AG04450 (cell line): ENCODE data around the gene ARCN1. TPM values are rescaled to one million over a fixed set of nuclear protein-coding genes. Genes with fewer than 3 reads are reported as not detected.

ENCODE experiments used
- CTCF ChIA-PET: fragments of 300-600, 350-600 bp; formaldehyde crosslinking; extraction: SDS; loops from one replicate; lab custom pipeline; 2022; ENCODE audit warnings: antibody characterized with exemption, inconsistent platforms; lab: Charles Lee
- POLR2A ChIA-PET: fragments of 350-600 bp; formaldehyde crosslinking; extraction: SDS; loops from one replicate; lab custom pipeline; 2021; ENCODE audit warnings: antibody characterized with exemption, inconsistent platforms; lab: Yijun Ruan, JAX
- DNase-seq: peaks from one replicate; pipeline ENCODE4 v3.0.0-alpha.2; 2011; ENCODE audit warnings: low read depth, low spot score
- H3K27ac ChIP-seq: one replicate; pipeline ENCODE4 v1.5.1; 2012; ENCODE audit warnings: low read depth, low read length, control low read depth
- H3K27me3 ChIP-seq: one replicate; pipeline ENCODE4 v1.6.0; 2012; ENCODE audit warnings: low read length; ENCODE audit not compliant: control insufficient read depth, insufficient read depth
- H3K4me3 ChIP-seq: 2 replicates; pipeline ENCODE4 v1.5.1; 2011; ENCODE audit warnings: mild to moderate bottlenecking, low read depth, low read length, control low read depth
- H3K9me3 ChIP-seq: 2 replicates; pipeline ENCODE4 v1.5.1; 2012; ENCODE audit warnings: low read length; ENCODE audit not compliant: control insufficient read depth, insufficient read depth
- polyA plus RNA-seq: library from polyadenylated mRNA; depleted of rRNA; stranded (reverse); fragments of >200 nt; gene quantifications from 2 replicates; pipeline ENCODE4 v1.2.3, GENCODE V29; 2011
- TF ChIP-seq, protein P1 (sequence below): IDR thresholded peaks from 2 replicates; pipeline ENCODE4 v1.5.1; 2011; ENCODE audit warnings: low read depth, low read length, control low read depth, inconsistent platforms

ARCN1 gene
- polyA plus RNA-seq, 1 experiment, result 387 TPM

DNA sequence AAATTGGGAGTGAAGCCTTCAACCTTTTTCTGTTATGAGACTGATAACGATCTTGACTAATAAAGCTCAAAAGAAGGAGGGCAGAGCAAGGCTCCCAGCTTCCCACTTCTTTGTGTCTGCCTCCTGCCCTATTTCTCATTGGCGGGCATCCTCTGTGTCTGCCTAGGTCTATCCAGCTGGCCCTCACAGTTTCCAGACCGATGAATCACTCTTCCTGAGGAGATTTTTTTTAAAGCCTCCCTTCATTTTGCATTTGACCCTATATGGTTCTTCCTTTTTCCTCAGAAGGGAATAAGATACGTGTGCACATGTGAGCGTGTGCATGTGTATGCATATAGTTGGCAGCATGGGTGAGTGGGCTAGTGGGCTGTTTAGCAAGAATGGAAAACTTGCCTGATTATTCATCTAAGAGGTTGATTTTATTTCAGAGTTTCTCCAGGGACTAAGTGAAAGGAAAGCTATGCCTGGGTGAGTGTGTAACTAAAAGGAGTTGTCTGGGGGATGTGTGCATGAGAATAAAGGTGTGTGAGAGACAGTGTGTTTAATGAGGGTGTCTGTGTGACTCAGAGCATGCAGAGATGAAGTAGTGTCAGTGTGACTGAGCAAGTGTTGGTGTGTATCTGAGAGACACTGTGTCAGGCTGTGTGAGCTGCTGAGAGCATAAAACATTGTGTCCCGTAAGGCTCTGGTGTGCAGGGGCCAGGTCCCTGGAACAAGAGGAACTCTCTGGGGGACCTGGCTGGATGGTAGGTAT is 47.4 kb downstream of the ARCN1 start:
- H3K4me3 ChIP-seq, result peak overlapping the region; percentile 8
- DNase-seq, result peak; percentile 93
- H3K27me3 ChIP-seq, result no peaks in the 10 kb centered on the region
- TF ChIP-seq, protein P1, sequence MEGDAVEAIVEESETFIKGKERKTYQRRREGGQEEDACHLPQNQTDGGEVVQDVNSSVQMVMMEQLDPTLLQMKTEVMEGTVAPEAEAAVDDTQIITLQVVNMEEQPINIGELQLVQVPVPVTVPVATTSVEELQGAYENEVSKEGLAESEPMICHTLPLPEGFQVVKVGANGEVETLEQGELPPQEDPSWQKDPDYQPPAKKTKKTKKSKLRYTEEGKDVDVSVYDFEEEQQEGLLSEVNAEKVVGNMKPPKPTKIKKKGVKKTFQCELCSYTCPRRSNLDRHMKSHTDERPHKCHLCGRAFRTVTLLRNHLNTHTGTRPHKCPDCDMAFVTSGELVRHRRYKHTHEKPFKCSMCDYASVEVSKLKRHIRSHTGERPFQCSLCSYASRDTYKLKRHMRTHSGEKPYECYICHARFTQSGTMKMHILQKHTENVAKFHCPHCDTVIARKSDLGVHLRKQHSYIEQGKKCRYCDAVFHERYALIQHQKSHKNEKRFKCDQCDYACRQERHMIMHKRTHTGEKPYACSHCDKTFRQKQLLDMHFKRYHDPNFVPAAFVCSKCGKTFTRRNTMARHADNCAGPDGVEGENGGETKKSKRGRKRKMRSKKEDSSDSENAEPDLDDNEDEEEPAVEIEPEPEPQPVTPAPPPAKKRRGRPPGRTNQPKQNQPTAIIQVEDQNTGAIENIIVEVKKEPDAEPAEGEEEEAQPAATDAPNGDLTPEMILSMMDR, result no peak
- CTCF ChIA-PET, result interaction anchor here (0.6 to 1.9 kb wide), 4 partner anchors 9 to 421 kb away, joined by 3 to 11 read pairs (median 4); partner anchors contain the start of gene PHLDB1
- peak overlapping the region; percentile 99 for H3K27ac ChIP-seq
- H3K9me3 ChIP-seq, result no peaks in the 10 kb centered on the region
- POLR2A ChIA-PET, result interaction anchor here (1.1 to 7.8 kb wide), 4 partner anchors 13 to 183 kb away, joined by 3 to 140 read pairs (median 29); partner anchors contain the start of genes ARCN1, KMT2A and PHLDB1

DNA sequence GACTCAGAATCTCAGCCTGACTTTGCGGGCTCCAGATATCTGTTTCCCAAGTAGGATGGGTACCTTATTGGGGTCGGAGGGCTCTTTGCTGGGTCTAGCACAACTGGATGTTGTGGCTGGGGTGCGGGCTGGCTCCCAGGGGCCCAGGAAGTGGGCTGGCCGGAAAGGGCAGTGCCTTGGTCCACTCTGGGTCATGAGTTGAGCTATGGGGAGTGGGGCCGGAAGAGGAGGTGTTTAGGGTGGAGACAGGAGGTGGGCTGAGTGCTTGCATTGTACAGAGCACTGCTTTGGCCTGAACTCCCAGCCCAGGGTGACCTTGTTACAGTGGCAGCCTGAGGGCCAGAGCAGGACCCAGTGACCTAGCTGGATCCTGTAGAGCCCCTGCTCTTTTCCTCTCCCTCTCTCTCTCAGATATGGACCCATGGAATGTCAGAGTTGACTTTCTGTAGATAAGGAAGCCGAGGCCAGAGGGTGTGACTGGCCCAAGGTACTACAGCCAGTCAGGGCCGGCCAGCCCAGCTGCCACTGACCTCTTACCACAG is 48.4 kb downstream of the ARCN1 start:
- DNase-seq, result no peak
- CTCF ChIA-PET, result no interaction called here
- peak overlapping the region; percentile 86 for H3K27ac ChIP-seq
- no peaks in the 10 kb centered on the region; the same call in 1 of the 2 replicates for H3K9me3 ChIP-seq
- H3K27me3 ChIP-seq, result no peaks in the 10 kb centered on the region
- peak overlapping the region; percentile 85 for H3K4me3 ChIP-seq
- POLR2A ChIA-PET, result interaction anchor here (0.7 to 7.8 kb wide), 3 partner anchors 14 to 26 kb away, joined by 3 to 140 read pairs (median 54); partner anchors contain the start of gene PHLDB1
- TF ChIP-seq, protein P1, result no peak

DNA sequence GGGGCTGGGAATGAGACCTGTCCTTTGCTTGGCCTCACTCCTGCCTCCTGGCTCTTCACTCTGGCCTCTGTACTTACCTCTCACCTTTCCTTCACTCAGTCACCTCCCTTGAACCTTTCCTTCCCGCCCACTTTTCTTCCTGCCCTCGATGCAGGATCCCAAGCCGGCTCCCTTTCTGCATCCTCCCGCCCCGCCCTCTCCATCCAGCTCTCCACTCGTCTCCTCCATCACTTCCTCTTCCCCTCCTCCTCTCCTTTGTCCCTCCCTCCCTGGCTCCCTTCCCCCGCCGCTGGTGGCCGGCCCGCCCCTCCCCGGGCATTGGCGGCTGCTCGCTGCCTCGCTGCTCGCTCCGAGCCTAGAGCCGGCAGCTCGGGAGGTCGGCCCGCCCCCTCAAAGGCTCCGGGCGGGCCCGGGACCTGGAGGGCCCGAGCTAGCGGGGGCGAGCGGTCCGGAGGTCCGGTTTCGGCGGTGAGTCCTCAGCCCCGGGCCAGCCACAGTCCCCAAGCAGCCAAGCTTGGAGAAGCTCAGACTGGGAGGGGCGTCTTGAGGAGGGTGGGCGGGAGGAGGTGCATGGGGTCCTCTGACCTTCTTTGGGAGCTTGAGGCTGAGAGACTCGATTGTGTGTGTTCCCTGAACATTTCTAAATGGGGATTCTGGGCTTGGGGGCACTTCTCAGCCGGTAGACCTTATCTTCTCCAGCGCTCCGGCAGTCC is 49.0 kb downstream of the ARCN1 start:
- Histone ChIP-seq H3K4me3 (peak overlapping the region; percentile 85), H3K27me3 (no peaks in the 10 kb centered on the region), H3K27ac (peak overlapping the region; percentile 86), H3K9me3 (no peaks in the 10 kb centered on the region; the same call in 1 of the 2 replicates)
- CTCF ChIA-PET, result interaction anchor here (0.6 kb wide), 1 partner anchor 478 kb away, joined by 6 read pairs; no protein-coding TSS in a partner anchor
- TF ChIP-seq, protein P1, result no peak
- POLR2A ChIA-PET, result interaction anchor here (0.5 to 7.8 kb wide), 8 partner anchors 13 to 82 kb away, joined by 3 to 140 read pairs (median 4); partner anchors contain the start of genes ARCN1 and PHLDB1
- DNase-seq, result no peak

DNA sequence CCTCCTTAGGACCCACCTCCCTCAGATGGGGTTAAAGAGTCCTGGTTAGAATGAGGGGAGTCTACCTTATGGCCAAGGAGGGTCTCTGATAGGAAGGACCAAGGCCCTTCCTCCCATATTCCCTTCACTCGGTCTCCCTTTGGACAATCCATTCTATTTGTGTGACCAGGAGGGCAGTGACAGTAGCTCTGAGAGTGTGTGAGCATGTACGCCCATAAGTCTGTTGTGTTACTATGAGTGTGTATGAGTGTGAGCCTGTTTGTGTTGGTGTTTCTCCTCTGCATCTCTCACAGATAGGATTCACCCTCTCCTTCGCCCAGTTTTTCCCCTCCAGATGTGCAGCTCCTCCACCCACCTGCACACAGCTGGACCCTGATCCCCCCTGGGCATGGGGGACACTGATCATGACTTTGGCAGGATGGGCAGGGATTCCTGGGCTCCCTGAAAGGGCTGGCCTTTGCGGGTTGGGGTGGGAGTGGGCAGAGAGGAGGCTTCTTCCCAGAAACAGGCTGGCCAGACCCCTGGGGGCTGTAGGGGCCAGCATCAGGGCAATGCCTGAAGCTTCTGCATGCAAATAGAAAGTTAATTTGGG is 49.7 kb downstream of the ARCN1 start:
- H3K9me3 ChIP-seq, result no peaks in the 10 kb centered on the region; the same call in 1 of the 2 replicates
- POLR2A ChIA-PET, result interaction anchor here (0.5 to 7.8 kb wide), 7 partner anchors 12 to 83 kb away, joined by 3 to 140 read pairs (median 4); partner anchors contain the start of genes ARCN1 and PHLDB1
- H3K27me3 ChIP-seq, result no peaks in the 10 kb centered on the region
- TF ChIP-seq, protein P1, result no peak
- no peak for DNase-seq
- H3K4me3 ChIP-seq, result peak overlapping the region; percentile 85
- CTCF ChIA-PET, result no interaction called here
- peak overlapping the region; percentile 75 for H3K27ac ChIP-seq
